A673 (cell line): Measurements from ENCODE around the gene ZNF786. TPM values are rescaled to one million over a fixed set of nuclear protein-coding genes. Genes with fewer than 3 reads are reported as not detected.

Experiments used
- BruUV-seq: library from RNA; stranded (reverse); fragments of 400-500 nt; replicated peaks from 2 replicates; lab custom pipeline; 2021; lab: Mats Ljungman, UMichigan
- CTCF ChIA-PET: fragments of 300-600 bp; sonication (Branson Sonifier 250); formaldehyde crosslinking; loops from one replicate; lab custom pipeline; 2022; ENCODE audit warnings: antibody characterized with exemption; lab: Charles Lee
- POLR2A ChIA-PET: fragments of 300-600 bp; sonication (Branson Sonifier 250); formaldehyde crosslinking; loops from one replicate; lab custom pipeline; 2022; ENCODE audit warnings: antibody characterized with exemption; ENCODE audit not compliant: low non-redundant PET; lab: Charles Lee
- DNase-seq: peaks from one replicate; pipeline ENCODE4 v3.0.0-alpha.2; 2015; ENCODE audit warnings: low spot score
- H3K27ac ChIP-seq: fragments of 200-600 bp; sonication (generic); 2 replicates; pipeline ENCODE4 v1.5.1; 2016; ENCODE audit warnings: mixed run types, low read depth, mild to moderate bottlenecking, mixed read lengths, antibody characterized with exemption, low read length; ENCODE audit not compliant: poor library complexity, severe bottlenecking
- H3K27me3 ChIP-seq: fragments of 200-600 bp; sonication (generic); replicated peaks from 2 replicates; pipeline ENCODE4 v1.6.1; 2017; ENCODE audit warnings: mixed run types, low read depth, mild to moderate bottlenecking, mixed read lengths, antibody characterized with exemption, low read length; ENCODE audit not compliant: insufficient read depth, poor library complexity
- H3K36me3 ChIP-seq: fragments of 200-600 bp; sonication (generic); 2 replicates; pipeline ENCODE4 v1.6.1; 2016; ENCODE audit warnings: mixed run types, mild to moderate bottlenecking, mixed read lengths, antibody characterized with exemption, low read length; ENCODE audit not compliant: insufficient read depth, poor library complexity, severe bottlenecking
- H3K4me1 ChIP-seq: fragments of 200-600 bp; sonication (generic); 2 replicates; pipeline ENCODE4 v1.6.1; 2017; ENCODE audit warnings: mixed run types, mild to moderate bottlenecking, mixed read lengths, antibody characterized with exemption, low read length; ENCODE audit not compliant: insufficient read depth, poor library complexity, severe bottlenecking
- H3K4me3 ChIP-seq: fragments of 200-600 bp; sonication (generic); 2 replicates; pipeline ENCODE4 v1.5.1; 2016; ENCODE audit warnings: low read depth, mixed run types, mild to moderate bottlenecking, mixed read lengths, low read length; ENCODE audit not compliant: poor library complexity, severe bottlenecking
- H3K9me3 ChIP-seq: fragments of 200-600 bp; sonication (generic); 2 replicates; pipeline ENCODE4 v1.6.1; 2016; ENCODE audit warnings: mixed run types, low read depth, mild to moderate bottlenecking, mixed read lengths, antibody characterized with exemption, low read length; ENCODE audit not compliant: poor library complexity, severe bottlenecking
- CTCF ChIP-seq: fragments of 300-800, 200-600 bp; sonication (generic); conservative IDR thresholded peaks from 2 replicates; pipeline ENCODE4 v1.5.1; 2017; ENCODE audit warnings: low read depth, mild to moderate bottlenecking, antibody characterized with exemption, low read length, moderate library complexity, mixed read lengths
- EZH2 ChIP-seq: fragments of 200-600 bp; sonication (generic); IDR thresholded peaks from 2 replicates; pipeline ENCODE4 v1.6.1; 2017; ENCODE audit warnings: borderline replicate concordance, low read depth, mild to moderate bottlenecking, mixed read lengths, antibody characterized with exemption, low read length; ENCODE audit not compliant: poor library complexity, severe bottlenecking
- intact Hi-C: fragments of 100-400 bp; cut with micrococcal nuclease; formaldehyde crosslinking; loops from one replicate; pipeline ENCODE4 v1.10.0; 2022; ENCODE audit not compliant: unreplicated experiment
- total RNA-seq: library from RNA; stranded (reverse); gene quantifications from 2 replicates; pipeline ENCODE4 v1.2.3, GENCODE V29; 2021

Gene ZNF786
- total RNA-seq, 1 experiment from 2014 or later, result 9.8 TPM

DNA sequence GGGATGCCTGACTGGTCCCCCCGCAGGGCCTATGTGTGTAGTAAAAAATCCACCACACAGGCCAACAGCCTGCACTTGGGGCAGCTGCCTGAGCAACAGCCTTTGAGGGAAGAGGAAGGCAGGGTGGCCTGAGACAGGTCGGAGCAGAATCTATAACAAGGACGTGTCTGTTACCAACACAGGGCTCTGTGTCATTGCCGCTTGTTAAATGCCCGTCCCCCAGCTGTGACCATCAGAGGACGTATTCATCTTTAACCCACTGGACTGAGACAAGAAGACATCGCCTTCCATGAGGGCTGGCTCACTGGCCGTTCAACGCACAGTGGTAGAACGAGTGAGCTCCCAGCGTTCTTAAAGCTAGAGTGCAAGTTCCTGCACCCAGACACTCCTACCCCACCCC, 70.0 kb downstream of the ZNF786 start:
- no peak overlapping the region for H3K27ac ChIP-seq
- POLR2A ChIA-PET, result no interaction called here
- intact Hi-C loops, result no loop called here
- no peak for DNase-seq
- no peaks in the 10 kb centered on the region for H3K27me3 ChIP-seq
- no TSS peak for BruUV-seq
- no peak for TF ChIP-seq EZH2
- no peak for TF ChIP-seq CTCF
- H3K36me3 ChIP-seq, result peaks cover 51% of the 10 kb centered on the region
- peaks cover 26% of the 10 kb centered on the region for H3K4me1 ChIP-seq
- no peak overlapping the region for H3K4me3 ChIP-seq
- CTCF ChIA-PET, result no interaction called here
- no peaks in the 10 kb centered on the region for H3K9me3 ChIP-seq

Other genes starting within 250 kb of the ZNF786 start
- gene EZH2, start 206.4 kb downstream of the ZNF786 start, total RNA-seq, result 123 and 140 TPM in 2 replicates
- 235 and 254 TPM in 2 replicates for gene PDIA4, start 62.2 kb downstream of the ZNF786 start, total RNA-seq
- 1.1 and 1.2 TPM in 2 replicates for gene ZNF425, start 35.6 kb upstream of the ZNF786 start, total RNA-seq
- gene ZNF398, start 56.7 kb upstream of the ZNF786 start, total RNA-seq, result 22.3 and 23.3 TPM in 2 replicates
- 34.5 and 38.2 TPM in 2 replicates for gene ZNF282, start 104.8 kb upstream of the ZNF786 start, total RNA-seq
- 12.3 and 16.4 TPM in 2 replicates for gene ZNF212, start 148.9 kb upstream of the ZNF786 start, total RNA-seq
- gene ZNF783, start 171.5 kb upstream of the ZNF786 start, total RNA-seq, result 10.8 and 11.3 TPM in 2 replicates